HG03354 (cell line): ENCODE results near the gene DPYSL4.
"Not testable (repeated sequence)": the region's sequence is repeated elsewhere in the genome, so short reads cannot be mapped to it uniquely, and the experiment has no call there.

ENCODE experiments used
- ATAC-seq: cut with Tn5 transposase; IDR thresholded peaks from one replicate; pipeline ENCODE4 v1.9.1; 2021; ENCODE audit warnings: mild to moderate bottlenecking; ENCODE audit not compliant: unreplicated experiment, poor library complexity, severe bottlenecking

The DPYSL4 gene

GRCh38 chr10:132148261-132149251, 38.2 kb upstream of the DPYSL4 start:
- ATAC-seq = no peak

GRCh38 chr10:132149271-132149670, 37.5 kb upstream of the DPYSL4 start:
- no peak for ATAC-seq

GRCh38 chr10:132149917-132150316, 36.8 kb upstream of the DPYSL4 start:
- no peak for ATAC-seq

GRCh38 chr10:132150777-132151176, 36.0 kb upstream of the DPYSL4 start:
- no peak for ATAC-seq

GRCh38 chr10:132151286-132151950, 35.3 kb upstream of the DPYSL4 start:
- ATAC-seq = no peak

- ATAC-seq = no peak
Observed at GRCh38 chr10:132151951-132152505, 34.7 kb upstream of the DPYSL4 start.

- no peak for ATAC-seq
Observed at GRCh38 chr10:132152896-132153580, 33.7 kb upstream of the DPYSL4 start.

GRCh38 chr10:132153616-132154217, 33.0 kb upstream of the DPYSL4 start:
- ATAC-seq = no peak

GRCh38 chr10:132154440-132154839, 32.3 kb upstream of the DPYSL4 start:
- no peak for ATAC-seq

- no peak for ATAC-seq
Observed at GRCh38 chr10:132154931-132155330, 31.8 kb upstream of the DPYSL4 start.

- no peak for ATAC-seq
Observed at GRCh38 chr10:132155723-132156381, 30.9 kb upstream of the DPYSL4 start.

GRCh38 chr10:132156382-132156781, 30.4 kb upstream of the DPYSL4 start:
- no peak for ATAC-seq

- no peak for ATAC-seq
Observed at GRCh38 chr10:132157101-132157500, 29.6 kb upstream of the DPYSL4 start.

- no peak for ATAC-seq
Observed at GRCh38 chr10:132158122-132158741, 28.5 kb upstream of the DPYSL4 start.

- no peak for ATAC-seq
Observed at GRCh38 chr10:132158823-132159222, 27.9 kb upstream of the DPYSL4 start.

GRCh38 chr10:132159302-132160230, 27.2 kb upstream of the DPYSL4 start:
- ATAC-seq = not testable (repeated sequence)

- ATAC-seq = not testable (repeated sequence)
Observed at GRCh38 chr10:132160231-132160630, 26.5 kb upstream of the DPYSL4 start.
